Measurements from ENCODE around the gene MED9.
"Not testable (repeated sequence)": the region's sequence is repeated elsewhere in the genome, so short reads cannot be mapped to it uniquely, and the experiment has no call there.

The MED9 gene

GRCh38 chr17:17480593-17481148 is 3.9 kb downstream of the MED9 start:
- ChIA-PET POLR2A (interaction anchor here (0.6 kb wide), 1 partner anchor 118 kb away, joined by 3 read pairs; no protein-coding TSS in a partner anchor), CTCF (interaction anchor here (0.9 to 2.1 kb wide), 3 partner anchors 16 to 127 kb away, joined by 3 to 13 read pairs (median 4); no protein-coding TSS in a partner anchor)
- H3K4me3 ChIP-seq (ENCODE audit: low read depth, low read length) = no peak overlapping the region
- no peak for TF ChIP-seq CTCF (IDR thresholded peaks at IDR 0.05; ENCODE audit: insufficient read depth, low read length, missing control alignments)
- DNase-seq (ENCODE audit: low read depth, low spot score) = no peak

- no peak for TF ChIP-seq CTCF (IDR thresholded peaks at IDR 0.05; ENCODE audit: insufficient read depth, low read length, missing control alignments)
- ChIA-PET CTCF (interaction anchor here (2.1 kb wide), 1 partner anchor 15 kb away, joined by 13 read pairs; no protein-coding TSS in a partner anchor), POLR2A (no interaction called here)
- H3K4me3 ChIP-seq (ENCODE audit: low read depth, low read length) = no peak overlapping the region
- DNase-seq (ENCODE audit: low read depth, low spot score) = no peak
Measured at GRCh38 chr17:17481860-17482259, 5.1 kb downstream of the MED9 start.

- ChIA-PET POLR2A (no interaction called here), CTCF (interaction anchor here (1.5 to 2.0 kb wide), 2 partner anchors 11 to 13 kb away, joined by 5 to 8 read pairs; partner anchors contain the start of gene RASD1)
- TF ChIP-seq CTCF (IDR thresholded peaks at IDR 0.05; ENCODE audit: insufficient read depth, low read length, missing control alignments) = no peak
- no peak for DNase-seq (ENCODE audit: low read depth, low spot score)
- H3K4me3 ChIP-seq (ENCODE audit: low read depth, low read length) = no peak overlapping the region
Measured at GRCh38 chr17:17484451-17484899, 7.7 kb downstream of the MED9 start.

GRCh38 chr17:17485420-17485819 is 8.6 kb downstream of the MED9 start:
- no peak overlapping the region for H3K4me3 ChIP-seq (ENCODE audit: low read depth, low read length)
- DNase-seq (ENCODE audit: low read depth, low spot score) = no peak
- no peak for TF ChIP-seq CTCF (IDR thresholded peaks at IDR 0.05; ENCODE audit: insufficient read depth, low read length, missing control alignments)
- POLR2A ChIA-PET = no interaction called here
- CTCF ChIA-PET = interaction anchor here (1.5 to 2.0 kb wide), 2 partner anchors 10 to 12 kb away, joined by 5 to 8 read pairs; partner anchors contain the start of gene RASD1

GRCh38 chr17:17486416-17486815 is 9.6 kb downstream of the MED9 start:
- DNase-seq (ENCODE audit: low read depth, low spot score); CTCF ChIA-PET: not testable (repeated sequence)

GRCh38 chr17:17487998-17488397 is 11.2 kb downstream of the MED9 start:
- TF ChIP-seq CTCF (IDR thresholded peaks at IDR 0.05; ENCODE audit: insufficient read depth, low read length, missing control alignments) = no peak
- POLR2A ChIA-PET = no interaction called here

More at GRCh38 chr17:17486416-17486815, 9.6 kb downstream of the MED9 start:
- POLR2A ChIA-PET; H3K4me3 ChIP-seq (ENCODE audit: low read depth, low read length): not testable (repeated sequence)

GRCh38 chr17:17491031-17491471 is 14.3 kb downstream of the MED9 start:
- no peak for DNase-seq (ENCODE audit: low read depth, low spot score)
- POLR2A ChIA-PET = no interaction called here
- CTCF ChIA-PET = interaction anchor here (0.7 to 4.8 kb wide), 8 partner anchors 12 to 151 kb away, joined by 3 to 32 read pairs (median 6); partner anchors contain the start of gene PEMT
- TF ChIP-seq CTCF (IDR thresholded peaks at IDR 0.05; ENCODE audit: insufficient read depth, low read length, missing control alignments) = no peak
- no peak overlapping the region for H3K4me3 ChIP-seq (ENCODE audit: low read depth, low read length)

More at GRCh38 chr17:17487998-17488397, 11.2 kb downstream of the MED9 start:
- H3K4me3 ChIP-seq (ENCODE audit: low read depth, low read length) = no peak overlapping the region
- CTCF ChIA-PET = no interaction called here
- no peak for DNase-seq (ENCODE audit: low read depth, low spot score)

Measured in AG04449 (cell line).